ENCODE data around the gene ZNF536.
"Not testable (repeated sequence)": the region's sequence is repeated elsewhere in the genome, so short reads cannot be mapped to it uniquely, and the experiment has no call there.

ZNF536 gene

DNA sequence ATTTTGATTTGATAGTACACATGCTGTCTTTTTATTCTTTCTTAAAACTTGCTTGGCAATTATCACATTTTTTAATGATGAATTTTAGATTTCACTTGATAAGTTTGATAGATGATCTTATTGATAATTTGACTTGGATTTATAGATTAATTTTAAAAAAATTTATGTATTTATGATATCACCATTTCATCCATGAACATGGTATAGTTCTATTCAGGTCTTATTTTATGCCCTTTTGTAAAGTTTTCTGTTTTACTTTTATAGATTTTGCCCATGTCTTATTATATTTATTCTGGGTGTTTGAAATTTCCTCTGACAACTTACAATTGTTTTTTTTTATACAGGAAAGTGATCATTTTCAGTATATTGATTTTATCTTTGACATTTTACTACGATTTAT, 39.5 kb downstream of the ZNF536 start:
- H3K4me2 ChIP-seq (ENCODE audit: low read depth, low read length): no peak overlapping the region
- H3K9me3 ChIP-seq (replicated peaks; ENCODE audit: insufficient read depth, low read length): no peaks in the 10 kb centered on the region
- no peak overlapping the region for H2AFZ ChIP-seq (ENCODE audit: low read length)
- H3K79me2 ChIP-seq (ENCODE audit: low read length): no peaks in the 10 kb centered on the region
- H3K4me3 ChIP-seq (ENCODE audit: low read length): no peak overlapping the region
- no peaks in the 10 kb centered on the region for H3K36me3 ChIP-seq (replicated peaks; ENCODE audit: insufficient read depth, low read length)
- H3F3A ChIP-seq (ENCODE audit: insufficient read depth, low read length): no peaks in the 10 kb centered on the region
- peaks cover 68% of the 10 kb centered on the region for H3K27me3 ChIP-seq (replicated peaks; ENCODE audit: insufficient read depth, low read length)
- H3K27ac ChIP-seq (ENCODE audit: low read length): no peak overlapping the region
- no peaks in the 10 kb centered on the region for H3K4me1 ChIP-seq (ENCODE audit: low read length)
- DNase-seq: no peak
- H3K9ac ChIP-seq (ENCODE audit: low read length): no peak overlapping the region
- no peaks in the 10 kb centered on the region for H4K20me1 ChIP-seq (ENCODE audit: insufficient read depth, low read length)
- no peak for TF ChIP-seq EZH2phosphoT487 (IDR thresholded peaks at IDR 0.05; ENCODE audit: low read length)
- TF ChIP-seq, protein P1, sequence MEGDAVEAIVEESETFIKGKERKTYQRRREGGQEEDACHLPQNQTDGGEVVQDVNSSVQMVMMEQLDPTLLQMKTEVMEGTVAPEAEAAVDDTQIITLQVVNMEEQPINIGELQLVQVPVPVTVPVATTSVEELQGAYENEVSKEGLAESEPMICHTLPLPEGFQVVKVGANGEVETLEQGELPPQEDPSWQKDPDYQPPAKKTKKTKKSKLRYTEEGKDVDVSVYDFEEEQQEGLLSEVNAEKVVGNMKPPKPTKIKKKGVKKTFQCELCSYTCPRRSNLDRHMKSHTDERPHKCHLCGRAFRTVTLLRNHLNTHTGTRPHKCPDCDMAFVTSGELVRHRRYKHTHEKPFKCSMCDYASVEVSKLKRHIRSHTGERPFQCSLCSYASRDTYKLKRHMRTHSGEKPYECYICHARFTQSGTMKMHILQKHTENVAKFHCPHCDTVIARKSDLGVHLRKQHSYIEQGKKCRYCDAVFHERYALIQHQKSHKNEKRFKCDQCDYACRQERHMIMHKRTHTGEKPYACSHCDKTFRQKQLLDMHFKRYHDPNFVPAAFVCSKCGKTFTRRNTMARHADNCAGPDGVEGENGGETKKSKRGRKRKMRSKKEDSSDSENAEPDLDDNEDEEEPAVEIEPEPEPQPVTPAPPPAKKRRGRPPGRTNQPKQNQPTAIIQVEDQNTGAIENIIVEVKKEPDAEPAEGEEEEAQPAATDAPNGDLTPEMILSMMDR (IDR thresholded peaks at IDR 0.05; ENCODE audit: low read length): no peak
- H3K9me2 ChIP-seq (replicated peaks; ENCODE audit: insufficient read depth, low read length): no peaks in the 10 kb centered on the region

DNA sequence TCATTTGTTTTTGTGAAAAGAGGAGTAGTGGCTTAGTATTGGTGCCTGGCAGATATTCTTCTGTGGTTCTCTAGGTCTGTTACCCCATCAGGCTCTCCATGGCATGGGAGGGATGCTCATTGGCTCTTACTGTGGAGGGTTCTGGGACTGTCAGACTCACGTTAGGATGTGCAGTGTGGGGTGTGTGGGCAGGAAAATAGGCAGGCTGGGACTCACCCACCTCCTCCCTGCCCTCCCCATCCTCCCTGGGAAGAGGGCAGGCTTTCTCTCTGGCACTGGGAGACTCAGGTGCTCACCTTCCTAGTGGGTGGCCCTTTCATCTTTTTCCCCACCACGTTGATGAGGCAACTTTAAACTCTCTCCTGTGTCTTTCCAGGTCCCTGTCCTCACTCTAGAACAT, 44.2 kb downstream of the ZNF536 start:
- DNase-seq: no peak
- Histone ChIP-seq H3K4me1 (ENCODE audit: low read length) (no peaks in the 10 kb centered on the region), H3F3A (ENCODE audit: insufficient read depth, low read length) (no peaks in the 10 kb centered on the region), H2AFZ (ENCODE audit: low read length) (no peak overlapping the region), H4K20me1 (ENCODE audit: insufficient read depth, low read length) (no peaks in the 10 kb centered on the region), H3K27me3 (replicated peaks; ENCODE audit: insufficient read depth, low read length) (peaks cover 78% of the 10 kb centered on the region), H3K9me3 (replicated peaks; ENCODE audit: insufficient read depth, low read length) (no peaks in the 10 kb centered on the region), H3K36me3 (replicated peaks; ENCODE audit: insufficient read depth, low read length) (no peaks in the 10 kb centered on the region), H3K79me2 (ENCODE audit: low read length) (no peaks in the 10 kb centered on the region), H3K4me3 (ENCODE audit: low read length) (no peak overlapping the region), H3K9ac (ENCODE audit: low read length) (no peak overlapping the region), H3K4me2 (ENCODE audit: low read depth, low read length) (no peak overlapping the region), H3K9me2 (replicated peaks; ENCODE audit: insufficient read depth, low read length) (no peaks in the 10 kb centered on the region), H3K27ac (ENCODE audit: low read length) (no peak overlapping the region)
- TF ChIP-seq EZH2 (optimal IDR thresholded peaks at IDR 0.05; ENCODE audit: low read depth, low read length): no peak
- no peak for TF ChIP-seq EZH2phosphoT487 (IDR thresholded peaks at IDR 0.05; ENCODE audit: low read length)
- TF ChIP-seq, protein P1 (IDR thresholded peaks at IDR 0.05; ENCODE audit: low read length): no peak

DNA sequence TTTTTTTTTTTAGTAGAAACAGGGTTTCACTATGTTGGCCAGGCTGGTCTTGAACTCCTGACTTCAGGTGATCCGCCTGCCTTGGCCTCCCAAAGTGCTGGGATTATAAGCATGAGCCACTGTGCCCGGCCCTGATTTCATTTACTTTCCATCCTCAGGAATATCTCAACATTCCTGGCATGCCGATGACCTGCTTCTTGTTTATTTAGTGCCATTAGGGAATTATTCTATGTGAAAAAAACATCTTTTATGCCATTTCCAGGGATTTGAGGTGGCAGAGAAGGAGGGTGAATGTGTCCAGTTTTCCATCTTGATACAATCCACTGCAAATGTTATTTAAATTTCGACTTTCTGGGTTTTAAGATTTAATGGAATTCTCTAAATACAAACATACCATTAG, 45.0 kb downstream of the ZNF536 start:
- not testable (repeated sequence) for H3F3A ChIP-seq (ENCODE audit: insufficient read depth, low read length); H3K9me2 ChIP-seq (replicated peaks; ENCODE audit: insufficient read depth, low read length); H3K4me3 ChIP-seq (ENCODE audit: low read length); H2AFZ ChIP-seq (ENCODE audit: low read length); H3K79me2 ChIP-seq (ENCODE audit: low read length); H3K4me1 ChIP-seq (ENCODE audit: low read length); H3K4me2 ChIP-seq (ENCODE audit: low read depth, low read length); H3K9ac ChIP-seq (ENCODE audit: low read length); H3K36me3 ChIP-seq (replicated peaks; ENCODE audit: insufficient read depth, low read length); DNase-seq; H3K9me3 ChIP-seq (replicated peaks; ENCODE audit: insufficient read depth, low read length); H3K27ac ChIP-seq (ENCODE audit: low read length); H4K20me1 ChIP-seq (ENCODE audit: insufficient read depth, low read length)
- H3K27me3 ChIP-seq (replicated peaks; ENCODE audit: insufficient read depth, low read length): peaks cover 70% of the 10 kb centered on the region

DNA sequence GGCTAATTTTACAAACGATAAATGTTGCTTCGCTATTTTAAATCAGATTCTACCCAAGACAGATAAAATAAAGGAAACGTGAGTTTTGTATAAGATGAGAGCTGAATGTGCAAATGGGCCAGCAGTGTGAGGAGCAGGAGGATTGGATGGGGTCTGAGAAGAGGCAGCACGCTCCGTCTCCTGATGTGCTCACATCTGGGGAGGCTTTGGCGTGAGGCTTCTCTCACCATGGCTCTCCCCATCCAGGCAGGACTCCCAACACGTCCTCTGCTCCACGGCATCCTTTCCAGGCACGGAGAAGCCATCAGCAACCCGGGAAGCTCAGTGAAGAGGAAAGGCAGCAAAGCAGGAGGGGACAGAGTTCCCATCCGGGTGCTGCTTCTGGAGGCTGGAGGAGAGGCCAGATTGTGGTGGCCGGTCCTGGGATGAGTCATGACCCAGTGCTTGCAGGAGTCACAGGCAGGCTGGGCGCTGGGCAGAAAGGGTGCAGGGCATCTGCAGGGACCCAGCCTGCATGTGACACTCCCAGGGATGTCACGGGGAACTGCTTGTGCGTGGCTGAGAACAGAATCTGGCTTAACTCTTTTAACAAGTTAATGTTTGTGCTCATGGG, 47.5 kb downstream of the ZNF536 start:
- peaks cover 46% of the 10 kb centered on the region for H3K27me3 ChIP-seq (replicated peaks; ENCODE audit: insufficient read depth, low read length)
- no peak overlapping the region for H3K4me3 ChIP-seq (ENCODE audit: low read length)
- no peaks in the 10 kb centered on the region for H4K20me1 ChIP-seq (ENCODE audit: insufficient read depth, low read length)
- no peak overlapping the region for H2AFZ ChIP-seq (ENCODE audit: low read length)
- H3K9me3 ChIP-seq (replicated peaks; ENCODE audit: insufficient read depth, low read length): no peaks in the 10 kb centered on the region
- H3K27ac ChIP-seq (ENCODE audit: low read length): no peak overlapping the region
- H3K36me3 ChIP-seq (replicated peaks; ENCODE audit: insufficient read depth, low read length): no peaks in the 10 kb centered on the region
- DNase-seq: no peak
- TF ChIP-seq, protein P1 (IDR thresholded peaks at IDR 0.05; ENCODE audit: low read length): no peak
- TF ChIP-seq EZH2 (optimal IDR thresholded peaks at IDR 0.05; ENCODE audit: low read depth, low read length) (no peak), EZH2phosphoT487 (IDR thresholded peaks at IDR 0.05; ENCODE audit: low read length) (no peak)
- no peaks in the 10 kb centered on the region for H3F3A ChIP-seq (ENCODE audit: insufficient read depth, low read length)
- no peaks in the 10 kb centered on the region for H3K79me2 ChIP-seq (ENCODE audit: low read length)
- no peaks in the 10 kb centered on the region for H3K4me1 ChIP-seq (ENCODE audit: low read length)
- no peaks in the 10 kb centered on the region for H3K9me2 ChIP-seq (replicated peaks; ENCODE audit: insufficient read depth, low read length)
- no peak overlapping the region for H3K4me2 ChIP-seq (ENCODE audit: low read depth, low read length)
- no peak overlapping the region for H3K9ac ChIP-seq (ENCODE audit: low read length)
